Caco-2 (cell line): ENCODE data around the gene PPP4R1. TPM values are rescaled to one million over a fixed set of nuclear protein-coding genes. Genes with fewer than 3 reads are reported as not detected.

ENCODE experiments used
- BruUV-seq: library from RNA; stranded (reverse); fragments of 400-500 nt; replicated peaks from 2 replicates; lab custom pipeline; 2021; lab: Mats Ljungman, UMichigan
- CTCF ChIA-PET: fragments of 300-600 bp; sonication (Branson Sonifier 250); formaldehyde crosslinking; loops from one replicate; lab custom pipeline; 2022; ENCODE audit warnings: antibody characterized with exemption; lab: Charles Lee
- POLR2A ChIA-PET: fragments of 300-600 bp; sonication (Branson Sonifier 250); formaldehyde crosslinking; loops from one replicate; lab custom pipeline; 2022; ENCODE audit warnings: antibody characterized with exemption; lab: Charles Lee
- DNase-seq, 2 experiments: peaks; one replicate each; pipeline versions ENCODE4 v3.0.0 to v3.0.0-alpha.2; 2020 to 2022
- H3K27me3 ChIP-seq: replicated peaks from 2 replicates; pipeline ENCODE4 v1.6.0; 2011; ENCODE audit warnings: low read length; ENCODE audit not compliant: control insufficient read depth, insufficient read depth
- H3K36me3 ChIP-seq: 2 replicates; pipeline ENCODE4 v1.5.1; 2011; ENCODE audit warnings: low read length; ENCODE audit not compliant: control insufficient read depth, insufficient read depth
- H3K4me1 ChIP-seq: fragments of 250-450 bp; sonication (Bioruptor Pico); 2 replicates; pipeline ENCODE4 v1.5.1; 2020; ENCODE audit warnings: mild to moderate bottlenecking
- H3K4me3 ChIP-seq: 2 replicates; pipeline ENCODE4 v1.5.1; 2011; ENCODE audit warnings: low read depth, mild to moderate bottlenecking, control low read depth, low read length
- H3K9me3 ChIP-seq: fragments of 250-450 bp; sonication (Bioruptor Pico); 2 replicates; pipeline ENCODE4 v1.5.1; 2020; ENCODE audit warnings: mild to moderate bottlenecking, moderate library complexity
- H3K27ac Mint-ChIP-seq: one replicate; pipeline ENCODE4 v1.8.0; 2022; ENCODE audit warnings: mixed read lengths; ENCODE audit not compliant: unreplicated experiment
- H3K27me3 Mint-ChIP-seq: one replicate; pipeline ENCODE4 v1.8.0; 2022; ENCODE audit warnings: mixed read lengths; ENCODE audit not compliant: insufficient read depth, unreplicated experiment
- H3K36me3 Mint-ChIP-seq: one replicate; pipeline ENCODE4 v1.8.0; 2022; ENCODE audit warnings: mild to moderate bottlenecking, mixed read lengths; ENCODE audit not compliant: insufficient read depth, unreplicated experiment
- H3K4me1 Mint-ChIP-seq: one replicate; pipeline ENCODE4 v1.8.0; 2022; ENCODE audit warnings: low read depth, mixed read lengths; ENCODE audit not compliant: unreplicated experiment
- H3K4me3 Mint-ChIP-seq: one replicate; pipeline ENCODE4 v1.8.0; 2022; ENCODE audit warnings: mild to moderate bottlenecking, moderate library complexity, mixed read lengths; ENCODE audit not compliant: unreplicated experiment
- H3K9me3 Mint-ChIP-seq: one replicate; pipeline ENCODE4 v1.8.0; 2022; ENCODE audit warnings: mixed read lengths; ENCODE audit not compliant: unreplicated experiment
- CTCF ChIP-seq, 2 experiments: fragments of 200-600 bp in 1 of 2; IDR thresholded peaks; 1 replicate in 1 of 2; 2 replicates in 1 of 2; pipeline versions ENCODE4 v1.5.1 to v1.8.0; 2011 to 2022; ENCODE audit warnings: antibody characterized with exemption in 1 of 2, control low read depth in 1 of 2, inconsistent platforms in 1 of 2, low read depth in 1 of 2, low read length in 1 of 2, mild to moderate bottlenecking in 1 of 2, moderate library complexity in 1 of 2; ENCODE audit not compliant: insufficient read depth in 1 of 2, severe bottlenecking in 1 of 2, unreplicated experiment in 1 of 2
- intact Hi-C: fragments of 100-400 bp; cut with micrococcal nuclease; formaldehyde crosslinking; loops from one replicate; pipeline ENCODE4 v1.10.0; 2022; ENCODE audit not compliant: unreplicated experiment
- total RNA-seq: library from RNA; stranded (reverse); gene quantifications from 2 replicates; pipeline ENCODE4 v1.2.3, GENCODE V29; 2022

The PPP4R1 gene
- total RNA-seq, 1 experiment from 2014 or later = 96.6 TPM

- peak overlapping the region; percentile 99 for H3K4me3 Mint-ChIP-seq
- intact Hi-C loops = no loop called here
- peaks cover 17% of the 10 kb centered on the region for H3K4me1 Mint-ChIP-seq
- H3K4me3 ChIP-seq = no peak overlapping the region
- POLR2A ChIA-PET = interaction anchor here (1.1 kb wide), 1 partner anchor 57 kb away, joined by 9 read pairs; no protein-coding TSS in a partner anchor
- H3K9me3 ChIP-seq = no peaks in the 10 kb centered on the region
- H3K36me3 ChIP-seq = peaks cover 2% of the 10 kb centered on the region; the same call in 1 of the 2 replicates
- H3K27ac Mint-ChIP-seq = peak overlapping the region; percentile 96
- H3K27me3 Mint-ChIP-seq = no peaks in the 10 kb centered on the region
- no peak for DNase-seq
- CTCF ChIA-PET = interaction anchor here (1.0 to 1.1 kb wide), 2 partner anchors 40 to 57 kb away, joined by 3 read pairs; no protein-coding TSS in a partner anchor
- peaks cover 11% of the 10 kb centered on the region for H3K36me3 Mint-ChIP-seq
- H3K9me3 Mint-ChIP-seq = no peaks in the 10 kb centered on the region
- no peaks in the 10 kb centered on the region for H3K27me3 ChIP-seq
- H3K4me1 ChIP-seq = peaks cover 15% of the 10 kb centered on the region
- TF ChIP-seq CTCF (IDR thresholded peaks at IDR 0.05; ENCODE audit: insufficient read depth in 1 of 2, low read depth in 1 of 2, low read length in 1 of 2, severe bottlenecking in 1 of 2, unreplicated experiment in 1 of 2) = no peak
- BruUV-seq = no TSS peak
Observed at GRCh38 chr18:9616049-9616448, 1.7 kb upstream of the PPP4R1 start.

- Histone ChIP-seq H3K4me1 (peaks cover 20% of the 10 kb centered on the region), H3K4me3 (peak overlapping the region; percentile 79), H3K36me3 (peaks cover 2% of the 10 kb centered on the region; the same call in 1 of the 2 replicates), H3K27me3 (no peaks in the 10 kb centered on the region), H3K9me3 (no peaks in the 10 kb centered on the region)
- Mint-ChIP-seq H3K4me3 (peak overlapping the region; percentile 99), H3K27me3 (no peaks in the 10 kb centered on the region), H3K36me3 (peaks cover 16% of the 10 kb centered on the region), H3K27ac (peak overlapping the region; percentile 96), H3K4me1 (peaks cover 23% of the 10 kb centered on the region), H3K9me3 (no peaks in the 10 kb centered on the region)
- no peak for DNase-seq
- intact Hi-C loops = no loop called here
- BruUV-seq = TSS peak; percentile 81
- ChIA-PET CTCF (no interaction called here), POLR2A (interaction anchor here (0.7 to 1.1 kb wide), 2 partner anchors 58 to 81 kb away, joined by 3 to 9 read pairs; no protein-coding TSS in a partner anchor)
- no peak for TF ChIP-seq CTCF (IDR thresholded peaks at IDR 0.05; ENCODE audit: insufficient read depth in 1 of 2, low read depth in 1 of 2, low read length in 1 of 2, severe bottlenecking in 1 of 2, unreplicated experiment in 1 of 2)
Observed at GRCh38 chr18:9615280-9615797, 980 bp upstream of the PPP4R1 start.

- peak overlapping the region; percentile 99 for H3K4me3 Mint-ChIP-seq
- Histone ChIP-seq H3K4me1 (peaks cover 35% of the 10 kb centered on the region), H3K27me3 (no peaks in the 10 kb centered on the region), H3K4me3 (peak overlapping the region; percentile 79), H3K9me3 (no peaks in the 10 kb centered on the region), H3K36me3 (peaks cover 2% of the 10 kb centered on the region; the same call in 1 of the 2 replicates)
- no peaks in the 10 kb centered on the region for H3K9me3 Mint-ChIP-seq
- peak; percentile 70 to 84 for DNase-seq
- BruUV-seq = no TSS peak
- no peaks in the 10 kb centered on the region for H3K27me3 Mint-ChIP-seq
- H3K36me3 Mint-ChIP-seq = peaks cover 16% of the 10 kb centered on the region
- CTCF ChIA-PET = no interaction called here
- peaks cover 30% of the 10 kb centered on the region for H3K4me1 Mint-ChIP-seq
- no peak for TF ChIP-seq CTCF (IDR thresholded peaks at IDR 0.05; ENCODE audit: insufficient read depth in 1 of 2, low read depth in 1 of 2, low read length in 1 of 2, severe bottlenecking in 1 of 2, unreplicated experiment in 1 of 2)
- intact Hi-C loops = loop anchor here (2.0 kb wide), 1 partner anchor 39 kb away; no protein-coding TSS in a partner anchor
- peak overlapping the region; percentile 94 for H3K27ac Mint-ChIP-seq
- POLR2A ChIA-PET = no interaction called here
Observed at GRCh38 chr18:9613550-9614400, 584 bp downstream of the PPP4R1 start.
